Endodermal cell (in vitro differentiated cells): ENCODE data around the gene VAPB. TPM values are rescaled to one million over a fixed set of nuclear protein-coding genes. Genes with fewer than 3 reads are reported as not detected.

Source experiments
- DNase-seq: peaks from one replicate; pipeline ENCODE4 v3.0.0-alpha.2; 2017
- H3K27ac ChIP-seq: 2 replicates; pipeline ENCODE4 v1.5.1; 2013; ENCODE audit warnings: mild to moderate bottlenecking, low read depth, low read length, moderate library complexity
- H3K27me3 ChIP-seq: 2 replicates; pipeline ENCODE4 v1.6.1; 2013; ENCODE audit warnings: mild to moderate bottlenecking, low read length, moderate library complexity; ENCODE audit not compliant: insufficient read depth, control insufficient read depth, poor library complexity, severe bottlenecking
- H3K36me3 ChIP-seq: 2 replicates; pipeline ENCODE4 v1.7.0; 2013; ENCODE audit warnings: mild to moderate bottlenecking, low read length, moderate library complexity; ENCODE audit not compliant: control insufficient read depth, insufficient read depth
- H3K4me1 ChIP-seq: one replicate; pipeline ENCODE4 v1.7.0; 2013; ENCODE audit warnings: low read length; ENCODE audit not compliant: control insufficient read depth, insufficient read depth
- H3K4me3 ChIP-seq: 2 replicates; pipeline ENCODE4 v1.5.1; 2013; ENCODE audit warnings: mild to moderate bottlenecking, low read length, moderate library complexity
- H3K9ac ChIP-seq: 2 replicates; pipeline ENCODE4 v1.6.1; 2013; ENCODE audit warnings: mild to moderate bottlenecking, low read length, moderate library complexity; ENCODE audit not compliant: poor library complexity, severe bottlenecking; ENCODE audit errors: extremely low read depth
- H3K9me3 ChIP-seq: 2 replicates; pipeline ENCODE4 v1.6.1; 2013; ENCODE audit warnings: mild to moderate bottlenecking, low read length, moderate library complexity; ENCODE audit not compliant: control insufficient read depth
- H3K27ac Mint-ChIP-seq: 2 replicates; pipeline ENCODE4 v1.8.0; 2020; ENCODE audit warnings: mixed read lengths
- H3K27me3 Mint-ChIP-seq: 2 replicates; pipeline ENCODE4 v1.8.0; 2021; ENCODE audit warnings: mild to moderate bottlenecking, mixed read lengths; ENCODE audit not compliant: insufficient read depth
- H3K36me3 Mint-ChIP-seq: 2 replicates; pipeline ENCODE4 v1.8.0; 2020; ENCODE audit warnings: low read depth, mixed read lengths
- H3K4me1 Mint-ChIP-seq: 2 replicates; pipeline ENCODE4 v1.8.0; 2020; ENCODE audit warnings: mixed read lengths
- H3K4me3 Mint-ChIP-seq: 2 replicates; pipeline ENCODE4 v1.8.0; 2020; ENCODE audit warnings: mild to moderate bottlenecking, moderate library complexity, mixed read lengths
- H3K9me3 Mint-ChIP-seq: 2 replicates; pipeline ENCODE4 v1.8.0; 2020; ENCODE audit warnings: mild to moderate bottlenecking, mixed read lengths
- WGBS, 2 experiments: methylation state at CpG; one replicate each; pipeline versions ENCODE4 v1.1.5 to v1.1.7; 2013; ENCODE audit warnings: missing lambda C conversion rate in 2 of 2, mixed read lengths in 1 of 2; ENCODE audit not compliant: insufficient coverage in 1 of 2, insufficient read length in 1 of 2; 5-methylcytosine and 5-hydroxymethylcytosine counted together
- total RNA-seq, 2 donors: library from RNA; stranded (reverse); fragmentation: NEBNext Ultra II Directional in 1 of 2; extraction: Animal tissue kit (Norgen Biotek cat#: 25700) in 1 of 2; gene quantifications; 2 replicates in 1 of 2; 3 replicates in 1 of 2; pipeline ENCODE4 v1.2.1, GENCODE V29; 2021
- TF ChIP-seq, protein P1 (sequence below): fragments of 200-600 bp; sonication (generic); conservative IDR thresholded peaks from 2 replicates; pipeline ENCODE4 v1.5.0; 2021; ENCODE audit warnings: antibody characterized with exemption, mild to moderate bottlenecking

Gene VAPB
- total RNA-seq, 2 donors from 2014 or later, result 47.3 to 47.5 TPM

DNA sequence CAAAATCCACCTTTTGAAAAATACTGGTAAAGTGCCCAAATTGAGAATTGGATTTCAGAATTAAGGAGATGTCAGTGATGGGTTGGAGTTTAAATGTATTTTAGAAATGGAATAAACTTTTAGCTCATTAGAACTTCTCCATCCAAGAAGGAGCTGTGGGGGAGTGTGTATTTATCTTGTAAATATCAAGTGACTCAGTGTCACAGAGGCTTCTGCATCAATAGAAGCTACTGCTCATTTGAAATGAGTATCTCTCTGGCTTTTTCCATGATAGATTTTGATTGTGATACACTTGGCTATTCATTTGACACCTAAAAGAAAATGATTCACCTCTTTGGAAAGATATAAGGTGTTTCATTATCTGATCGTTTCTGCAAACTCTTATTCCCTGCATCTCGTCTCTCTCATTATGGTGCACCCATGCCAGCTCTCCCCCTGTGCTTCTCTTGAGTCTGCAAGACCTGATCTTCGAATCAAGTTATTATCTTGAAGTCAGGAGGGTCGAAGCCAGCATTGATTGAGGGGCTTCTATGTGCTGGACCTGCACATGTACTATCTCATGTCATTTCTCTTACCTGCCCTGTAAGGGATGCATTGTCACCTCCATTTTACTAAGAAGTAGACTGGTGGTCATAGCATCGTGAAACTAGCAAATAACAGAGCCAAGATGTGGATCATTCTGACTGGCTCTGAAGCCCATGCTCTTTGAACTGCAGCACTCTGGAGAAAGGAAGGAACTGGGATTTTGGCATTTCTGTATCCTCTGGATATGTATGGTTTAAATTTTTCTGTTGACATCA, 30.1 kb downstream of the VAPB start:
- no peak overlapping the region for H3K4me3 Mint-ChIP-seq
- Histone ChIP-seq H3K4me3 (no peak overlapping the region), H3K27ac (no peak overlapping the region), H3K36me3 (peaks cover 42% of the 10 kb centered on the region), H3K9me3 (peaks cover 8% of the 10 kb centered on the region), H3K4me1 (peaks cover 11% of the 10 kb centered on the region), H3K9ac (no peak overlapping the region), H3K27me3 (no peaks in the 10 kb centered on the region)
- H3K27ac Mint-ChIP-seq, result no peak overlapping the region
- H3K4me1 Mint-ChIP-seq, result peaks cover 48% of the 10 kb centered on the region
- TF ChIP-seq, protein P1, sequence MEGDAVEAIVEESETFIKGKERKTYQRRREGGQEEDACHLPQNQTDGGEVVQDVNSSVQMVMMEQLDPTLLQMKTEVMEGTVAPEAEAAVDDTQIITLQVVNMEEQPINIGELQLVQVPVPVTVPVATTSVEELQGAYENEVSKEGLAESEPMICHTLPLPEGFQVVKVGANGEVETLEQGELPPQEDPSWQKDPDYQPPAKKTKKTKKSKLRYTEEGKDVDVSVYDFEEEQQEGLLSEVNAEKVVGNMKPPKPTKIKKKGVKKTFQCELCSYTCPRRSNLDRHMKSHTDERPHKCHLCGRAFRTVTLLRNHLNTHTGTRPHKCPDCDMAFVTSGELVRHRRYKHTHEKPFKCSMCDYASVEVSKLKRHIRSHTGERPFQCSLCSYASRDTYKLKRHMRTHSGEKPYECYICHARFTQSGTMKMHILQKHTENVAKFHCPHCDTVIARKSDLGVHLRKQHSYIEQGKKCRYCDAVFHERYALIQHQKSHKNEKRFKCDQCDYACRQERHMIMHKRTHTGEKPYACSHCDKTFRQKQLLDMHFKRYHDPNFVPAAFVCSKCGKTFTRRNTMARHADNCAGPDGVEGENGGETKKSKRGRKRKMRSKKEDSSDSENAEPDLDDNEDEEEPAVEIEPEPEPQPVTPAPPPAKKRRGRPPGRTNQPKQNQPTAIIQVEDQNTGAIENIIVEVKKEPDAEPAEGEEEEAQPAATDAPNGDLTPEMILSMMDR, result no peak
- H3K27me3 Mint-ChIP-seq, result no peaks in the 10 kb centered on the region
- H3K9me3 Mint-ChIP-seq, result peaks cover 11% of the 10 kb centered on the region
- no peak for DNase-seq
- H3K36me3 Mint-ChIP-seq, result peaks cover 35% of the 10 kb centered on the region
- WGBS, 2 experiments, result 85 to 89% methylated on average over 4 to 5 of the region's 5 CpGs

DNA sequence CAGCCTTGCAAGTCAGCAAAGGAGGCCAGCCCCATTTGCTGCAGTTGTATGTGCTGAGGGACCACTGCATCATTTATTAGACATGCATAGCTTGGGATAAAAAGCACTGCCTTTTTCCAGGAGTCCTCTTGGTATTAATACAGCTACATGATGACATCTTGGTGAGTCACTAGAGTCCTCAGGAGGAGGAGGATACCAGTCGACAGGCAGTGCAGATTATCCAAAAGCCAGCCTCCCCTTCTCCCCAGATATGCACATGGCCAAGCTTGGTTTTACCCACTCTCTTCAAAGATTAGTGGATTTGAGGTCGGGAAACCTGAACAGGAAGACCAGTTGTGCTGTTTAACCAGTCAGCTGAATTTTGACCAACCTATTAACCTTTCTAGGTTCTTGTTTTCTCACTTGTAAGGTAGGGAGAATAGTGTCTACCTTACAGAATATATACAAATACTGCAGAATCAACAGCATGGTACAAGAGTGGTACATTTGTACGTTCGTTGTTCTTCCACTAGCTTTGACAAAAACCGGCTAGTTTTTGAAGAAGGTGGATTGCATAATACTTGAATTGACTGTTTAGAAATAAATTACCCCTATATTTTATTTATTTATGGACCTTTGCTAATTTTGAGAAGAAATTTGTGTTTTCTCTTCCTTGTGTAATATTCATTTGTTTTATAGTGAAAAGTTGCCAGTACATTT, 31.9 kb downstream of the VAPB start:
- Mint-ChIP-seq H3K36me3 (peaks cover 35% of the 10 kb centered on the region), H3K9me3 (no peaks in the 10 kb centered on the region), H3K27ac (no peak overlapping the region), H3K4me1 (peaks cover 59% of the 10 kb centered on the region), H3K4me3 (no peak overlapping the region), H3K27me3 (no peaks in the 10 kb centered on the region)
- peaks cover 34% of the 10 kb centered on the region for H3K36me3 ChIP-seq
- H3K9ac ChIP-seq, result no peak overlapping the region
- H3K9me3 ChIP-seq, result no peaks in the 10 kb centered on the region
- TF ChIP-seq, protein P1, result no peak
- 80 to 95% methylated on average over 1 to 5 of the region's 5 CpGs for WGBS, 2 experiments
- peaks cover 13% of the 10 kb centered on the region for H3K4me1 ChIP-seq
- no peak for DNase-seq
- H3K4me3 ChIP-seq, result no peak overlapping the region
- no peaks in the 10 kb centered on the region for H3K27me3 ChIP-seq
- H3K27ac ChIP-seq, result no peak overlapping the region

DNA sequence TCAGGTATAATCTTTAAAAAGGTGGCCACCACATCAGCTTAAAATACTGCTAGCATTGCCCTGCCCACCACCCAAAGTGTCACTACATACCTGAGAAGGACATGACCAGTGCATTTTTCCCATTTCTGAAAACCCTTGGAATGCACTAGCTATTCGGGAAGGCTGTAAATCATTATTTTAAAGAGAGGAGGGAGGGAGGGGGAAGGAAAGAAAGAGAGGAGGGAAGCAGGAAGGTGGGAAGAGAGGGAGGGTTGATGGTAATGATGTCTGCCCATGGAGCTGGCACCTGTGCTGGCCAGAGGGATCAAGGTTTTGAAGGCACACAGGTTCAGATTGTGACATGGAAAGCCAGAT, 32.4 kb downstream of the VAPB start:
- peaks cover 33% of the 10 kb centered on the region for H3K36me3 Mint-ChIP-seq
- WGBS, 2 experiments, result 60 to 94% methylated on average over 1 of the region's 1 CpG
- no peak overlapping the region for H3K27ac ChIP-seq
- no peaks in the 10 kb centered on the region for H3K27me3 Mint-ChIP-seq
- peaks cover 13% of the 10 kb centered on the region for H3K4me1 ChIP-seq
- H3K36me3 ChIP-seq, result peaks cover 32% of the 10 kb centered on the region
- H3K27me3 ChIP-seq, result no peaks in the 10 kb centered on the region
- no peak overlapping the region for H3K27ac Mint-ChIP-seq
- H3K4me3 ChIP-seq, result no peak overlapping the region
- H3K9me3 ChIP-seq, result no peaks in the 10 kb centered on the region
- no peaks in the 10 kb centered on the region for H3K9me3 Mint-ChIP-seq
- H3K4me3 Mint-ChIP-seq, result no peak overlapping the region
- TF ChIP-seq, protein P1, result no peak
- no peak for DNase-seq
- H3K4me1 Mint-ChIP-seq, result peaks cover 54% of the 10 kb centered on the region
- no peak overlapping the region for H3K9ac ChIP-seq
